Esophagus squamous epithelium (tissue), 4 donors: Measurements from ENCODE around the gene CCDC192.

Source experiments
- POLR2A ChIP-seq, 4 donors: fragments of 450-650 bp; IDR thresholded peaks; one replicate each; pipeline ENCODE4 v1.6.1; 2017; ENCODE audit warnings: antibody characterized with exemption in 4 of 4, mild to moderate bottlenecking in 4 of 4, moderate library complexity in 3 of 4
- TF ChIP-seq, protein P1 (sequence below), 6 experiments: fragments of 450-650 bp in 4 of 6; fragments of 200-600 bp in 2 of 6; sonication (generic) in 2 of 6; IDR thresholded peaks; one replicate each; pipeline ENCODE4 v1.5.1; 2016 to 2019; ENCODE audit warnings: antibody characterized with exemption in 6 of 6, mild to moderate bottlenecking in 4 of 6, moderate library complexity in 4 of 6

DNA sequence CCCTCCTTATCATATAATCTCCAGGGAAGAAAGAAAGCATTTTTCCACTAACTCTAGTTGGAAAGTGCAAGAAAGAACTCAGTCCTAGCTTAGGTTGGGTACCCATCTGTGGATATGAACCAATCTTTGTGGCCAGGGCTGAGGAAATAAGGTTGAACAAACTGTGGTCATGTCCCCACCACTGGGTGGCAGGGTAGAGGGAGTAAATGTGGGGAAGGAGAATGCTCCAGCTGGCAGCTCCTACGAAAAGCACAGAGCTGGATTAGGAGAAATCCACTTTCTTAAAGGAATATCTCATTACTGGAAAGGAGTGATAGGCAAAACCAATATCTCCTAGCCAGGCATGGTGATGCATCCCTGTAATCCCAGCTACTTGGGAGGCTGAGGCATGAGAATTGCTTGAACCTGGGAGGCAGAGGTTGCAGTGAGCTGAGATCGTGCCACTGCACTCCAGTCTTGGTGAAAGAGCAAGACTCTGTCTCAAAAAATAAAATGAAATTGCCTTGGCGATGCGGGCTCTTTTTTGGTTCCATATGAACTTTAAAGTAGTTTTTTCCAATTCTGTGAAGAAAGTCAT is 175.1 kb downstream of the CCDC192 start:
- TF ChIP-seq, protein P1, sequence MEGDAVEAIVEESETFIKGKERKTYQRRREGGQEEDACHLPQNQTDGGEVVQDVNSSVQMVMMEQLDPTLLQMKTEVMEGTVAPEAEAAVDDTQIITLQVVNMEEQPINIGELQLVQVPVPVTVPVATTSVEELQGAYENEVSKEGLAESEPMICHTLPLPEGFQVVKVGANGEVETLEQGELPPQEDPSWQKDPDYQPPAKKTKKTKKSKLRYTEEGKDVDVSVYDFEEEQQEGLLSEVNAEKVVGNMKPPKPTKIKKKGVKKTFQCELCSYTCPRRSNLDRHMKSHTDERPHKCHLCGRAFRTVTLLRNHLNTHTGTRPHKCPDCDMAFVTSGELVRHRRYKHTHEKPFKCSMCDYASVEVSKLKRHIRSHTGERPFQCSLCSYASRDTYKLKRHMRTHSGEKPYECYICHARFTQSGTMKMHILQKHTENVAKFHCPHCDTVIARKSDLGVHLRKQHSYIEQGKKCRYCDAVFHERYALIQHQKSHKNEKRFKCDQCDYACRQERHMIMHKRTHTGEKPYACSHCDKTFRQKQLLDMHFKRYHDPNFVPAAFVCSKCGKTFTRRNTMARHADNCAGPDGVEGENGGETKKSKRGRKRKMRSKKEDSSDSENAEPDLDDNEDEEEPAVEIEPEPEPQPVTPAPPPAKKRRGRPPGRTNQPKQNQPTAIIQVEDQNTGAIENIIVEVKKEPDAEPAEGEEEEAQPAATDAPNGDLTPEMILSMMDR (IDR thresholded peaks at IDR 0.05) = peak in 5 of 6 experiments; percentile 25 to 64 (median 47)
- TF ChIP-seq POLR2A (IDR thresholded peaks at IDR 0.05) = no peak
